GM12872 (cell line): ENCODE measurements around the gene ZBTB16.

Source experiments
- TF ChIP-seq, protein P1 (sequence below): IDR thresholded peaks from 3 replicates; pipeline ENCODE4 v1.5.1; 2011; ENCODE audit warnings: low read depth, mild to moderate bottlenecking, low read length, moderate library complexity; ENCODE audit not compliant: insufficient read depth

The ZBTB16 gene

DNA sequence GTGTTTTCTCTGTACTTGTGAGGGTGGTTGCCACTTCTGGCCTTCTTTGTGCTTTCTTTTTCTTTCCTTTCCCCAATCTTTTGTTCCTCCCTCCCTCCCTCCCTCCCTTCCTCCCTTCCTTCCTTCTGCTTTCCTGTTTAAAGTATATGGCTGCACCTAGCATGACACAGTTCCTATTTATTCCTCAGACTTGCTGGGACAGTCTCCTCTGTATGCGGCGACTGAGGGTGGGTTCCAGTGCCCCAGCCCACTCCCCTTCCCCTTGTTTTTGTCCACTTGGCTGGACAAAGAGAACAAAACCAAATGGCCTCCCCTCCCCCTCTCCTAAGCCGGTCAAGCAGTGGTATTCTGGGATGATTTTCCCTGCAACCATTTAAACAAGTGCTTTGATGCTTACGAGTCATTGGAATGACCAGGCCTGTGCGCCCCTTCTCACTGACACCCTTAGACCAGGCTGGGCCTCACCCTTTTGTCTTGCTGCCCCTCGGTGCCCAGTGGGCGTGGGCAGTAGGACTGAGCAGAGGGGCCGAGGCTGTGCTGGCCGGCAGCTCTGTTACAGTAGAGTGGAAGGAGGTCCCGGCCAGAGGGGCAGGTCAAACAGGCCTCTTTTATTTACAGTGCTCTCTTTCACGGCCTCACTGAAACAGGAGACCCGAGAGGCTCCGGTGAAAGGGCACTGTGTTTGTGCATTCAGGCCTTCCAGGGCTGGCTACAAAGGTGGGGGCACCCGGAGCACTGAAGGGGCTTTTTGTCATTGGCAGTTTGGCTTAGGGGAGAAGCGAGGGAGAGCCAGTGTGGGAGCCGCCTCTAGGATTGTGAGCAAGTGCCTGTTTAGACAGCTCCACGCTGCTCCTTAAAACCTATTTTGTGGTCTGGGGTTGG is 32.2 kb downstream of the ZBTB16 start:
- TF ChIP-seq, protein P1, sequence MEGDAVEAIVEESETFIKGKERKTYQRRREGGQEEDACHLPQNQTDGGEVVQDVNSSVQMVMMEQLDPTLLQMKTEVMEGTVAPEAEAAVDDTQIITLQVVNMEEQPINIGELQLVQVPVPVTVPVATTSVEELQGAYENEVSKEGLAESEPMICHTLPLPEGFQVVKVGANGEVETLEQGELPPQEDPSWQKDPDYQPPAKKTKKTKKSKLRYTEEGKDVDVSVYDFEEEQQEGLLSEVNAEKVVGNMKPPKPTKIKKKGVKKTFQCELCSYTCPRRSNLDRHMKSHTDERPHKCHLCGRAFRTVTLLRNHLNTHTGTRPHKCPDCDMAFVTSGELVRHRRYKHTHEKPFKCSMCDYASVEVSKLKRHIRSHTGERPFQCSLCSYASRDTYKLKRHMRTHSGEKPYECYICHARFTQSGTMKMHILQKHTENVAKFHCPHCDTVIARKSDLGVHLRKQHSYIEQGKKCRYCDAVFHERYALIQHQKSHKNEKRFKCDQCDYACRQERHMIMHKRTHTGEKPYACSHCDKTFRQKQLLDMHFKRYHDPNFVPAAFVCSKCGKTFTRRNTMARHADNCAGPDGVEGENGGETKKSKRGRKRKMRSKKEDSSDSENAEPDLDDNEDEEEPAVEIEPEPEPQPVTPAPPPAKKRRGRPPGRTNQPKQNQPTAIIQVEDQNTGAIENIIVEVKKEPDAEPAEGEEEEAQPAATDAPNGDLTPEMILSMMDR, result no peak

DNA sequence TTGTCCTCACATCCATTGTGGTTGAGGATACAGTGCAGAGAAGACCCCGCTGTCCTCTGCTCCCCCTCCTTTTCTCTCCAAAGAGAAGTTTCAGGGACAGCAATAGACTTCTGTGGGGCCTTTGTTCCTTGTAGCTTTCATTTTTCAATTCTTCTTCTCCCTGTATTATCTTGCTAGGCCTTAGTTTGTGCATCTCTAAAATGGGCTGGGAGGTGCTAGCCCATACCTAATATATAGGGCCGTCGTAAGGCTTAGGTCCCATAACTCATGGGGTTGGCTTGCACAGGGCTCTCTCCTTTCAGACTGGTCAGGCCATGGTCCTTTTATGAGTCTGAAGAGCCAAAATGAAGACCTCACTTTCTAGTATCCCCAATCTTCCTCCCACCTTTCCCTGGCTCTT is 33.0 kb downstream of the ZBTB16 start:
- TF ChIP-seq, protein P1, result no peak

DNA sequence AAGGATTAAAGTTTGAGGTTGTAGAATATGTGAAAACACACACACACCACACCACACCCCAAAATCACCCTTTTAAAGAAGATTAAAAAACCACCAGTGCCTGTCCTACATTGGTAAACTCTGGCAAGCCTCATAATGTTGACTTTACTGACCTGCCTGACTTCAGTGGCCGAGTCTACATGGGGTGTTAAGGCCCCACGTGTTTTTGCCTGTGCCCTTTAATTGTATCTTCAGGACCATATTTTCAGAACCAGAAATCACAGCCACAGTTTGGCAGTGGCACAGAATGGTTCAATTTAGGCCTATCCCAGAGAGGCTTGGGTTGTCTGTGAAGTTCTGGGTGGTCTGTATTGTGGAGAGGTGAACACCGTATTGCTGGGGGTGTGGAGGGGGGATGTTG is 33.4 kb downstream of the ZBTB16 start:
- TF ChIP-seq, protein P1, result no peak

DNA sequence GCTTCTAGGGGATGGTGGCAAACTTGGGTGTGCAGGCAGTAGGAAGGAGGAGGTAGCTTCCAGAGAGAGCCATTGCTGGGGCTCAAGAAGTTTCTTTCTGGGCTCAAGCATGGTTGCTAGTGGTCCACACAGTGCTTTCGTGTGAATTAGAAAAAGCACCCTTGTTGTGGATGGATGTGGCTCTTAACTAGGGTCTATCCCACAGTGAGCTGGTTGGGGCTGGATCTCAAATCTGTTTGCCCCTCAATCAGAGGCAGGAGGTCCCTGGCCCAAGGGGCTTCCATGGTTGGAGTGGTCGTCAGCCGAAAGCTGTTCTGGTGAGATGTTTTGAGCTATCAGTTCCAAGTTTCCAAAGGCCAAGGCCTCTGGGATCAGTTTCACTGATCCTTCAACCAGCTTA is 35.0 kb downstream of the ZBTB16 start:
- TF ChIP-seq, protein P1, result no peak

DNA sequence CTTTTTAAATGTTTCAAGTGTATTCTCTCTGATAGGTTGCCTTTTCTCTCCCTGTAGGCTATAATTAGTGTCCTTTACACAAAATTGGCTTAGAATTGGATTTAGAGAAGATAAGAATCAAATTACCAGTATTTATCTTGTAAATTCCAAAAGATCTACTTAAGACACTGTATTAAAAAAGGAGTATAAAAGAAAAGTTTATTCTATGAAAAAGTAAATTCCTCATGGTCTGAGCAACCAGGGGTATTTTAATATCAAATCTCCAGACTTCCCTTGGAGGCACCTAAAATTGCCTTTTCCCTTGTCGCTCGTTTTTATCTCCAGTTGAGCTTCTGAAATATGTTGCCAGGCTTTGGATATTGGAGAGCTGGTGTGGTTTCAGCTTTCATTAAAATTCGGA is 36.4 kb downstream of the ZBTB16 start:
- TF ChIP-seq, protein P1, result no peak

DNA sequence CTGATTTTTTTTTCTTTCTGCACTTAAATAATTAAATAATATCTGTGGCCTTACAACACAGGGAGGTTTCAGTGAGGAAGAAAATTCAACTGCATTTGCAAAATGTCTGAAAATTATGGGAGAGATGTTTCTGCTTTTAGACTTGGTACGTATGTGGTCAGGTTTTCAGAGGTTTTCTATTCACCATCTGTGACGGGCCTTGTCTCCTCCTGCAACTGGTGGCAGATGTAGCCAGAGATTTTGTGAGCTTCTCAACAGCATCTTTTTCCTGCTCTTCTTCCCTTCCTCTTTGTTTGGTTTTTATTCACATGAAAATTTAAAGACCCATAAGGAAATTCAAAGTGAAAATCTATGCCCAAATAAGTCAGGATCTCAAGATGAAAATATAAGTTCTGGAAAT is 38.3 kb downstream of the ZBTB16 start:
- TF ChIP-seq, protein P1, result no peak

DNA sequence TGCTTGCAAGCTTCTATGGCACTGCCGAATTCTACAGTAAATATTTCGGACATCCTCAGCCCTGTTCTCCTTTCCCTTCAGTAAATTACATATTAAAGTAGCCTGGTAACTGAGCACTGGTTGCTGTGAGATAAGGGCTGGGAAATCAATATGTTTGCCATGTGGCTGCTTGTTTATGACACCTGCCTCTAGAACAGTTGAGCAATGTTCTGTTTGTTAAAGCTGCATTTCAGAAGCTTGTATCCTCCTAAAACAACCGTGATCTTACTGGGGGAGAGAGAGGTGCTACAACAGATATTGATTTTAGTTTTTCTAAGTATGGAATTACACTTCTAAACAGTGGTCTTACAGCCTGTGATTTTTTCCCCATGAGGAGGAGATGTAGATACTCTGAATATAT is 39.4 kb downstream of the ZBTB16 start:
- TF ChIP-seq, protein P1, result no peak
